HG02885 (cell line): ENCODE results near the gene TSFM.

Experiments used
- ATAC-seq: cut with Tn5 transposase; IDR thresholded peaks from one replicate; pipeline ENCODE4 v1.9.1; 2021; ENCODE audit warnings: mild to moderate bottlenecking; ENCODE audit not compliant: unreplicated experiment, poor library complexity

Gene TSFM

GRCh38 chr12:57744777-57745484, 37.7 kb upstream of the TSFM start, which contains the start of gene TSPAN31:
Gene TSPAN31, plus strand, starts transcription at chr12:57745039. Its CDS starts 116 bp downstream, at chr12:57745155.
- ATAC-seq, result peak; percentile 85

GRCh38 chr12:57745485-57745881, 37.1 kb upstream of the TSFM start:
- ATAC-seq, result no peak

- ATAC-seq, result no peak
Measured at GRCh38 chr12:57746025-57746424, 36.6 kb upstream of the TSFM start.

- ATAC-seq, result no peak
Measured at GRCh38 chr12:57749061-57749460, 33.5 kb upstream of the TSFM start.

- ATAC-seq, result no peak
Measured at GRCh38 chr12:57750561-57751431, 31.8 kb upstream of the TSFM start.

- ATAC-seq, result no peak
Measured at GRCh38 chr12:57751432-57751787, 31.2 kb upstream of the TSFM start.

GRCh38 chr12:57751788-57752667, 30.6 kb upstream of the TSFM start, which contains the start of gene CDK4:
Gene CDK4, minus strand, starts transcription at chr12:57752310. Its CDS starts 593 bp downstream, at chr12:57751717.
- ATAC-seq, result peak; percentile 71

GRCh38 chr12:57752668-57753000, 30.0 kb upstream of the TSFM start:
- no peak for ATAC-seq

- ATAC-seq, result no peak
Measured at GRCh38 chr12:57753756-57754337, 28.7 kb upstream of the TSFM start.

GRCh38 chr12:57754411-57755193, 28.0 kb upstream of the TSFM start, which contains the start of gene MARCHF9:
Gene MARCHF9, plus strand, starts transcription at chr12:57755103. Its CDS starts 426 bp downstream, at chr12:57755529.
- ATAC-seq, result peak; percentile 46

- no peak for ATAC-seq
Measured at GRCh38 chr12:57755194-57755453, 27.5 kb upstream of the TSFM start.

- no peak for ATAC-seq
Measured at GRCh38 chr12:57755454-57756372, 26.9 kb upstream of the TSFM start.

GRCh38 chr12:57756406-57757341, 25.9 kb upstream of the TSFM start:
- ATAC-seq, result peak; percentile 29

GRCh38 chr12:57757771-57758170, 24.8 kb upstream of the TSFM start:
- no peak for ATAC-seq

GRCh38 chr12:57758552-57759359, 23.8 kb upstream of the TSFM start:
- no peak for ATAC-seq

GRCh38 chr12:57759360-57759980, 23.1 kb upstream of the TSFM start:
- peak; percentile 27 for ATAC-seq
